Daoy (cell line): Measurements from ENCODE around the gene MAML3. TPM values are rescaled to one million over a fixed set of nuclear protein-coding genes. Genes with fewer than 3 reads are reported as not detected.

Experiments used
- DNase-seq: peaks from one replicate; pipeline ENCODE4 v3.0.0-alpha.2; 2015; ENCODE audit warnings: low read depth
- total RNA-seq: library from RNA; depleted of rRNA; stranded (reverse); fragments of >200 nt; shearing (Covaris generic); gene quantifications from 2 replicates; pipeline ENCODE4 v1.2.3, GENCODE V29; 2014

The MAML3 gene
- total RNA-seq, 1 experiment from 2014 or later, result 2.7 TPM

DNA sequence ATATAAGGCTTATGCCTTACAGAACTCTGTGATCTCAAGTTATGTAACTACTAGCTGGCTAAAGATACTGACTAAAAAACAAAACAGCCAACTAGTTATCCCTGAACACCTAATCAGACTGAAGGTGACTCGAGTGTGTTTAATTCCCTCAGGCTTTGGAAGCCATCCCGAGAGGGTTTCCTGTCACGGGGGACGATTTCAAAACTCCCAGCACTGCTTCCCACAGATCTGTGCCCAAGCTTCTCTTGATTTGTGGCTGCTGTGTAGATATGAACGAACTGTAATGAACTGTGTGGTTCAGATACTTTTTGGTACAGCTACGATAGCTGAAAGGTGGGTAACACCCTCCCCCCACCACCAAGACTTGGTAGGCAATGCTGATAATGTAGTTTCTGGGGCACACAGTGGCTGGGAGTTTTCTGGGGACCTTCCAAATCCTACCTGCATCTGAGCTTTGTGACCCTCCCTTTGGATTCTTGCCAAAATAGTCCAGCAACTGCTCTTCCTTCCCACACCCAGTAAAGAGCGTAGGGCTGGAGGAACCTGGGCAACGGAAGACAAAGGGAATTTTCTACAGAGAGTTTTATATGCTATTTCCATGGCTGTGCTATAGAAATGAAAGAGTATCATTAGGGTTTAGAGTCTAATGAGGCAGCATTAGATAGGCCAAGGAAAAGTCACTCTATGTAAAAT is 339.5 kb downstream of the MAML3 start:
- DNase-seq, result peak; percentile 5

DNA sequence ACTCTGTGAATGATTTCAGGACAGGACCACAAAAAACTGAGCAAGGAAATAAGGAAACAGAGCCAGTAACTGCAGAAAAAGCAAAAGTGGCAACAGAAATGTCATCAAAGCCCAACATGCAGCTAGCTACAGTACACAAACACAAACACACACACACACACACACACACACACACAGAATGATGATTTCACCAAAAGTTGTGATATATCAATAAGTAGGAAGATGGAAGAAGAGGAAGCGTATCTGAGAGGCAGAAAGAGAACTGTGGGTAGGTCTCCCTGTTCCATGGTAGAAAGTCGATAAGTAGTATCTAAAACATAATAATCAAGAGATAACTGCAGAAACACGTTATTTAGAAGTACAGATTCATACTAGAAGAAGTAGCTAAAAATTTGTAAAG is 340.1 kb downstream of the MAML3 start:
- DNase-seq, result no peak

DNA sequence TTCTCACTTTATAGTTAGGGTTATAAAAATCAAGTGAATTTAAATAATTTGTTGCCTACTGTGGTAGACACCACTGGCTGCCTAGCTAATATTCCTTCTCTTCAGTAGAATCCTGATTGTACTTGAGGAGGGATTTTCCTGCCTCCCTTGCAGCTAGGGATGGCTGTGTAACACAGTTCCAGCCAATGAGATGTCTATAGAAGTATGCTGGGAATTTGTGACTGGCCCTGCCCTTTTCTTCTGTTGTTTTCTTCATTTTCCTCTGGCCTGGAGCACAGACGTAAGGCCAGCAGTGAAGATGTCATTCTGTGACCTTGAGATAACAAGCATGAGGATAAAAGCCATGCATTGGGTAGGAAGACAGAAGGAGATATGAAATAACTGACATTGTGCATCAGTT is 343.3 kb downstream of the MAML3 start:
- DNase-seq, result no peak

DNA sequence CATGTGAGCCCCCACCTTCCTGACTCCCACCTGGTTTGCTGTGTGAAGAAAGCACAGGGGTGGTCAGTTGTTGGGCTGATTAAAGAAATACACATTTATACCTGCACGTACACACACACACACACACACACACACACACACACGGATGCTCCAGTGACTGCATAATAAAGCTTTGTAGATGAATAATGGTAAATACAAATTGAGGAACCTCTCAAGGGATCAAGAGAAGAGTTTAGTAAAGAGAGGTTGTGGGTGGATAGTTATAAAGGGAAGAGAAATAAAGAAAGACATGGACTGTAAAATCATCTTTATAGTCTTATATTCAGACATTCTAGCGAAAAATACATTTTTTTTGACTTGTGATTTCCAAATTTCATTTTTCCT is 344.2 kb downstream of the MAML3 start:
- no peak for DNase-seq

DNA sequence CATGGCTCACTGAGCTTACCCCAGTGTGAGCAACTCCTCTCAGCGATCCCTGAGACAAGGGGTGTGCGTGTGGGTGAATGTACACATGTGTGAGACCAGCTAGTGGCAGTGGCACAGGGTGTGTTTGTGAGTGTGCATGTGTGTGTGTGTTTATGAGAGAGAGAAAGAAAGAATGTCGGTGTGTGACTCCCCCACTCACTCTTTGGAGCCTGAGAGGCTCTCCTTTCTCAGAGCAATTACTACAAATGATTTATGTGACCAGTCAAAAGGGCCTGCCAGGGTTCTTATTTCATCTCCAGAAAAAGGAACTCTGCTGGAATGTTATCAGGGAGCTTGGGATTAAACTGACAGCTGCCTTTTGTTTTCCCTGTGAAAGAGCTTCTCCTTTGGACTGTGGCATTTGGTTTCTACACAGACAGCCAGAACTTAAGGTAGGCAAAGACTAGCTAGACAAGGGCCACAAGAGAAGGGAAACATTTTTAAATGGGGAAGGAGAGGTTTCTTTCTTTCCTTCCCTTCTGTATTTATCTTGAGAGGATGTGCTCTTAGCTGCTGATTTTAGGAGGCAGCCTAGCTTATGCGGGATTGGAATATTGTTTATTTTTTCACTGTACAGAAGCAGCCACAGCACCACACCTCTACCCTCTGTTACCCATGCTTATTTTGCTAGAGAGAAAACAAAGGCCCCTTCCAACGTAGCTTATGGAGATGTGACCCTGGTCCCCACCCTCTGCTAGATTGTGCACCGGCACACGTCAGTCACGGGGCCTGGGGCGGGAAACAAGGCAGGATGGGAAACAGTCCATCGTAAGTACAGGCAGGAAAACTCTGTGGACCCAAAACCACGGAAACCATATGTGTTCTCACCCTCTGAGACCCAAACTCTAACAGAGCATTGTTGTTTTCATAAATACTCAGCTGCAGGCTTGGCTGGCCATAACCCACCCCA is 344.9 kb downstream of the MAML3 start:
- no peak for DNase-seq

DNA sequence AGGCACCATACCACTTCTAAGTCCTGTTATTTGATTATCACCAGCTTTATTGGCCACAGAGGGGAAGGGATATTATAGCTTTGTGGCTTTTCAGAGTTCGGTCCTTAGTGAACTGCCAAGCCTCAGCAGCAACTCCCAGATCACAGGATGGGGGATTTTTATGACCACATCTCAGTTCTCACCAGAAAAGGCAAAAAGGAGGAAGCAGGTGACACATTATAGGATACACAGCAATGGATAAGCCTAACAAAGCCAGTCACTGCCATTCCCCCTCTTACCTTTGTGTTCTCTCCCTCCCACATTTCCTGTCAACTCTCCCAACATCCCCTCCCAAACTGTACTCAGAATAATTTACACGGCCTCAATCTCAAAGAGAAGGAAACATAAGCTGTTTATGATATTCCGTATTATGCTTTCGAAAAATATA is 345.6 kb downstream of the MAML3 start:
- DNase-seq, result no peak

DNA sequence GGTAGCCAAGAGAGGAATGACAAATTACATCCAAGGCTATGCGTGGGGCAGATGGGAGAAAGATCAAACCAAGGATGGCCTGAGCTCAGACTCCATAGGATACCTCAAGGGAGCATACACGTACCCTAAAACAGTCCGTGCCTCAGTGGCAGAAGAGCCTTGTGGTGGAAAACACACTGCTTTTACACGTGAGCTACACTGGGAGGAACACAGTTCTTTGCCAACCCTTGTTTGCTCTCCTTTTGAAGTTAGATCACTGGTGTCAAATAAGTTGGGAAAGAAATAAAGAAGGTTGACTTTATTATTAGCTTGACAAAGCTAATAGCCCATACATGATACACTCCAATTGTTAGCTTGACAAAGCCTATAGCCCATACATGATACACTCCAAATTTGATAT is 346.5 kb downstream of the MAML3 start:
- no peak for DNase-seq

DNA sequence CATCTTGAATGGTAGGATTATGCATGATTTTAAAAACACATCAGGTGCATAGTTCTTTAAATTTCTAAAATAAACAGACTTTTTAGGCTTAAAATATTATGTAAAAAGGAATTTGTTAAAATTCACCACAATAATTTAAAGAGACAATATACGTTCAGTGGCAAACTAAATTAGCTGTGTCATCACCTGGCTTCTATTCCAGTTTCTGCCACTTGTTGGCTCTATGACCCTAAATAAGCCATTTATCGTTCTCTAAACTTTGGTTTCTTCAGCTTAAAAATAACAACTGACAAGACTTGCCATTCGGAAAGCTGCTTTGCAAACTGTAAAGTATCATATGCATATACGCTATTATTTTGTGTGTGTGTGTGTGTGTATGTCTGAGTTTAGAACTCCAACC is 347.1 kb downstream of the MAML3 start:
- no peak for DNase-seq

DNA sequence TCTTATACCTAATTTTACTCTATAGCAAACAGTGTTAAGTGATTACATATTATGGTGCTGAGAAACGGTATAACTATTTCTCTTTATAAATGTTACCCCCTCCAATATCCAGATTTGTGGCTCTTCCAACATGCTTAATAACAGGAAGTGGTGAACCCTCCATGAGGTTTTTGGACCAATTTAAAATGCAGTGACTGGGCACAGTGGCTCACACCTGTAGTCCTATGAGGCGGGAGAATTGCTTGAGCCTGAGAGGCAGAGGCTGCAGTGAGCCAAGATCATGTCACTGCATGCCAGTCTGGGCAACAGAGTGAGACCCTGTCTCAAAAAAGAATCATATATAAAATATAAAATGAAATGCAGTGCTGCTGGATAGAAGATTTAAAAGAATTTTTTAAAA is 351.1 kb downstream of the MAML3 start:
- no peak for DNase-seq

DNA sequence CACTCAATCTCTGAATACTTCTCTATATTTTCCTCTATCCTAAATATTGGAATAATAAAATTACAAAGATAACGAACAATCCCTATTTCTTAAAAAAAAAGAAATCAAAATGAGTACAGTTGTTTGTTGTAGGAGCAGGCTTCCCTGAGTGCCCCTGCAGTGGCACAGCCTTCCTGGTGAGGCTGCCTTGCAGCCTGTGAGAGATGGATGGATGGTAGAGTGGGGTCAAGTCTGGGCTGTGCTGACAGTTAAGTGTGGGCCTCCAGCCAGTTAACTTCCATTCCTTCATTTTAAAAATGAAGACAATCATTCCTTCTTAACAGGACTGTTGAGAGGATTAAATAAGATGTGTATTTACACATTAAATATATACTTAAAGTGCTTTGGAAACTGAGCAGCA is 351.5 kb downstream of the MAML3 start:
- no peak for DNase-seq

DNA sequence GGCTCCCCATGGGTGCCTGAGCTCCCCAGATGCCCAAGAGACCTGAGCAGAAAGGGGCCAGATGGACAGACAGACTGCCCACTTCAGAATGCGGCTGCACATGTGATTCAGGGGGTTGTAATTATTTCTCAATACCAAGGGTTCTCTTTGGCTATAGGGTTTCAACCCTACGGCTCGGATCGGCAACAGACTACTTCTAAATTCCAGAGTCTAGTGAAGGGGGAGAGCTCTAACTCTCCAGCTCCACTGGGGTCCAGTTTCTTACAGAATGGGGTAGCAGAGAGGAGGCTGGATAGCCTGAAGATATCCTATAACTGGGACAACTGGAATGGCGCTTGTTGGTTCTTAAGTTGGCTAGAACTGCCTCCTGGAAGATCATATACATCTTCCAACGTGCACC is 352.1 kb downstream of the MAML3 start:
- DNase-seq, result no peak

DNA sequence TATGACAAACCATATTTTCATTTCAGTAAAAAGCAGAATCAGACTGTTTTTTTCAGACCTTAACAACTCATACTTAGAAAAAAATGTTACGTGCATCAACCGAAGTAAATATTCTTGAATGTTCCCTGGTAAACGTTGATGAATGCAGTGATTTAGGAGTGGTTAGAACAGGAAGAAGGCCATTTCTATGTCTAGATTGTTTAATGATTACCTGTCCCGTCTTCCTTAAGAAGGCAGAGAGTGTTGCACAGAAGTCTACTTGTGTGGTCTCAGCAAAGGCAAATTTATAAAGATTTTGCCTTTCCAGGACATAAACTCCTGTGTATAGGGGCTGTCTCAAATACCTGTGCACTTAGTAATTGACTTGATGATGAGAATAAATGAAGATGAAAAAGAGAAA is 353.9 kb downstream of the MAML3 start:
- DNase-seq, result no peak

DNA sequence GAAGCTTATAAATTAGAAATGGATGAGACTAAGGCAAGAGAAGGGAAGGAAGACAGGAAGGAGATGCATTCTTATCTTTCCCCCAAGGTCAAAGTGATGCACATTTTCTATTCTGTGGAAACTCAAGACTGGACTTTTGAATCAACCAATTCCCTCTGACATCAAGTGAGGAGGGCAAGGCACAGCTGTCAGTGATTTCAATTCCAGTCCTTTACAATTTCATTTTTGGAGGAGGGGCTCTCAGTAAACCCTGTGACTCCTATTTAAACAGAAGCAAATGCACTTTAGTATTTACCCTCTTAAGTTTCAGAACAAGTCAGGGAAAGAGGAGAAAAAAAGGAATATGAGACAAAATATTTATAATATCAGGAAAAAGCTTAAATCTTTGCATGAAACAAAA is 354.4 kb downstream of the MAML3 start:
- DNase-seq, result no peak

DNA sequence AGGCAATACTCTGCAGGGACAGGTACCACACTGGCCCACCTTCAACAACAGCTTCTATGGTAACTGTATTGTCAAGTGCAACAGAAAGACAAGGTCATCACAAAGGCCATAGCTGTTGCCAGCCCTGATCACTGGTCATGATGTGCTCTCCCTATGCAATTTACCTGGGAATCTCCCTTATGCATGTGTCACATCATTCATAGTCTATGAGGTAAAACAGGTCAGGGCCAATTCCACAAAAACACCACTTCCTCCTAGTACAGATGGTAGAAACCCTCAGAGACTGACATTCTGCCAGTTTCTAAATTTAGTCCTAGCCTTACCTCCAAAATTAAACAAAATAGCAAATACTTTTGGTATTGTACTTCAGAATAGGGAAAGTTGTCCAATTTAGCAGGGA is 355.5 kb downstream of the MAML3 start:
- no peak for DNase-seq

DNA sequence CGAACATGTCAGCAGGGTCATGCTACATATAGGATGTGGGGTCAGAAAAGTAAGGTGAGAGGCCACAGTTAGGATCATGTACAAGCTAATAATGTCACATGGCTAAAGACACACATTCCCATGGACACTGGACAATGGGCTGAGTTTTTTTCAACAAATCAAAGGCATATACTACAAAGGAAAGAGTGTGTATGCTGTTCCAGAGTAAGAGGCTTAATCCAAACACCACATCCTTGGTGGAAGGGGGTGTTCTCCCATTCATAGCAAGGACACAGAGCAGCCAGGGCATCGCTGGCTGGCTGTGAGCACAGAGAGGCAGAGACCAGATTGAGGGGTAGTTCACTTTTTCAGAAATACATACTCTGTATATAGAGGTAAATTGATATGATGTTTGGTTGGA is 356.7 kb downstream of the MAML3 start:
- no peak for DNase-seq

DNA sequence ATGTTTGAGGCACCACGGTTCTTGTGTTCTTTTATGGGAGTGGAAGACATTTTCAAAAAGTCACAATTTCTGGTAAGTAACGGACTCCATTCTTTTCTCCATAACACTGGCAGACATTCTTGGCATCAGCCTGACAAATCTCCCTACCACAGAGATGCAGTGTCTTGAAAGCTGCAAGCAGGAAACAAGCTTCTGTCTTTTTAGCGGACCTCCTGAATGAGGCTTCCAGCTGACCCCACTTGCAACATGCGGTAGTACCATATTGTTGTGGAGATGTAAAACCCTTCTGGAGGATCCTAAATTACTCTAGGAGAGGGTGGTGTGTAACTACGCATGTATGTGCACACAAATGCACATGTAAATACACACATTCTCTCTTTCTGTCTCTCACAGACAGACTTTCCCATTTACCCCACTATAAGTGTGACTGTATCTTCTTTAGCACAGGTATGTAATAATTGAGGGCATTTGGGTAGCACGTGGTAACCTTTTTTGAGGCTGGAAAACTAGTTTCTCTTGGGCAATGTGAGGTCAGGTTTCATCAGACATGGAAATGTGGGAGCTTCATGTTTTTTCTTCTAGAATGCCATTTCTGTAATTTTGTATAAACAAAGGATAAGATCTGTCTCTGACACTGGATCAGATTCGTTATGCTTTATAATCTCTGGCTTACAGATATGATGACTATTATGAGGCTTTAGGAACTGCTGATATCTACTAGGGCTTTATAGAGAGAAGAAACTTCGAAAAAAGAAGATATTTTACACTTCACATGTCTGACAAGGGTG is 358.3 kb downstream of the MAML3 start:
- DNase-seq, result no peak

DNA sequence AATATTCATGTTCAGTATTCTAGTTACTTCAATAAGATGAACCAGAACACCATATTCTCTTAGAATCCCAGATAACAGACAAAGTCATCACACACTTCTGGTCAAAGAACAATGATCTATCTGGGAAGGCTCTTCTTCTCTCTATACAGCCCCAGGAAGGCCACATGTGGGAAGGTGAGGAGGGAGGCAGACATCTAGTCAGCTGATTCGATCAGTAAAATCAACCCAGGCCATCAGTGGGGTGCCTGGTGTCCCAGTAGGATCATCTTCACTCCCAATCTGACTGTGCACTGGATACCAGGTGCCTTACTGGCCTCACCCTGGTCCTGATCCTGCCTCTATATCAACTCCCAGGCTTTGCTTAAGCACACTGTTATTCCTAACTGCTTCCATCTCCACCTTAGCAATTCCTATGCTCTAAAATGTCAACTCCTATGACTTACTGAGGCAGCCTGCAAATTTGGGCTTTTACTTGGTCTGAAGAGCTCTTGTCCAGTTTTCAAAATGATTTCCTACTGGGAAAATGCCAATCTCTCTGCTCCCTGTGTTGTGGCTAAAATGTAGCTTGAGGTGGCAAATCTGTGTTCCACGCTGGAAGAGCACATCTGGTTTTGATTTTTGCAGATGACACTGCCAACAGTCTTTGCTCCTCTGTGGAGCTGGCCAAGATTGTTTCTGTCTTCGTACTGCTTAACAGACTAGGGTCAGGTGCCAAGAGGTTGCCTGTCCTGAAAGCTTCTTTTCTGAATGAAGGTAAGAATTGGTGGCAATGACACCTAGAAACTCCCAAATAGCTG is 359.6 kb downstream of the MAML3 start:
- DNase-seq, result no peak

DNA sequence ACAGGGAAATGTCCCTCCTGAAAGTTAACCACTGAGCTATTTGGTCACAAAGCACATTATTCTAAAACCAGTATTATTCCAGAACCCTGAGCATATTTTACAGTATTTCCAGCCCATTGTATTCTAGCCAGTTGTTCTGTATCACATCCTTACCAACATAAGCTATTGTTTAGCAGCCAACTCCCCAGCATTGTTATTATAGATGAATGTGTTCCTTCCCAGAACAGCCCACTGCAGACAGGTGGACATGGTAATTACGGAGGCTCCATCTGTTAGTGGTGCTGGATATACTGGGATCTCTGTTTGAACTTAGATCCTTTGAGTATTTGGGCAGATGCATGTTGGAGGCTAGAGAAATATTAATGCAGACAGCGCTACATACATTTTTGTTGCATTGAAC is 362.3 kb downstream of the MAML3 start:
- DNase-seq, result no peak

DNA sequence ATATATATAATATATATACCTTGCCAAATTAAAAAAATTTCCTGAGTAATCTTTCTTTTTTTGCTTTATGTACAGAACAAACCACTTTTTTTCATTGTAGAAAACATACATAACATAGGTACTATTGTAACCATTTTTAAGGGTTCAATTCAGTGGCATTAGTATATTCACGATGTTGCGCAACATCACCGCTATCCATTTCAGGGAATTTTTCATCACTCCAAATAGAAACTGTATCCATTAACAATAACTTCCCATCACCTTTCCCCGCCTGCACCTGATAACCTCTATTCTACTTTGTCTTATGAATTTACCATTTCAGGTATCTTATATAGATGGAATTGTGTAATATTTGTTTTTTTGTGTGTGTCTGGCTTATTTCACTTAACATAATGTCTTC is 363.7 kb downstream of the MAML3 start:
- no peak for DNase-seq

DNA sequence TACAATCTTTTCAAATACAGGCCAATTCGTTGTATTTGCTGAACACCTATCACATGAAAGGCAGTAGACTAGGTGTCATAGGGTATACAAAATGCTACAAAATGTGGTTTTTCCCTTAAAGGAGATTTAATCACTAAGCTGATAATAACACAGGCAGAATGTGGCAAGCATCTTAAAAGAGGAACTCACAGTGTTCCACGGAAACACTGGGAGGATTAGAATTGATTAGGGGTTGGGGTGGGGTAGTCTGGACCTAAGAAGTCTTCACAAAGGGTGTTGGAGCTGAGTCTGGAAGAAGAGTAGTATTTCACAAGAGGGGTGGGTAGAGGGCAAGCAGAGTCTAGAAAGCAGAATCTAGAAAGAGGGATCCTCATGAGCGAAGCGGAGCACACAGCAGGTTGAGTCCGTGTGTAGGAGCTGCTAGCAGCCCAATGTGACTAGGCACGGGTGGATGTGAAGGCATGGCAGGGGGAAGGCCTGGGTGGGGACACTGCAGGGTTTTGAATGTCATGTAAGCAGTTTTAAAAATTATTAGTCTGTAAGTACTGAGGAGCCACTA is 364.8 kb downstream of the MAML3 start:
- DNase-seq, result no peak
